PFSK-1 (cell line): Measurements from ENCODE around the gene NRROS.

ENCODE experiments used
- FOXP2 ChIP-seq: optimal IDR thresholded peaks from 2 replicates; pipeline ENCODE3; 2011; ENCODE audit warnings: borderline replicate concordance, control low read depth, inconsistent platforms; ENCODE audit not compliant: insufficient read depth; ENCODE audit errors: extremely low read length, extremely low read depth
- POLR2AphosphoS5 ChIP-seq: IDR thresholded peaks from 2 replicates; pipeline ENCODE4 v1.6.1; 2012; ENCODE audit warnings: low read depth, mild to moderate bottlenecking, control low read depth, low read length, moderate library complexity
- SIN3A ChIP-seq: IDR thresholded peaks from 2 replicates; pipeline ENCODE4 v1.6.1; 2012; ENCODE audit warnings: mild to moderate bottlenecking, low read length, moderate library complexity, borderline replicate concordance; ENCODE audit not compliant: insufficient read depth
- TAF1 ChIP-seq: IDR thresholded peaks from 2 replicates; pipeline ENCODE4 v1.6.1; 2012; ENCODE audit warnings: low read length, control low read depth, borderline replicate concordance; ENCODE audit not compliant: insufficient read depth
- TF ChIP-seq, protein P1 (sequence below), 2 experiments: IDR thresholded peaks; 2 replicates each; pipeline versions ENCODE4 v1.6.1 to v1.8.0; 2011 to 2012; ENCODE audit warnings: low read depth in 2 of 2, low read length in 2 of 2, control low read depth in 1 of 2, inconsistent platforms in 1 of 2, mild to moderate bottlenecking in 1 of 2, moderate library complexity in 1 of 2; ENCODE audit not compliant: insufficient read depth in 1 of 2

Gene NRROS

DNA sequence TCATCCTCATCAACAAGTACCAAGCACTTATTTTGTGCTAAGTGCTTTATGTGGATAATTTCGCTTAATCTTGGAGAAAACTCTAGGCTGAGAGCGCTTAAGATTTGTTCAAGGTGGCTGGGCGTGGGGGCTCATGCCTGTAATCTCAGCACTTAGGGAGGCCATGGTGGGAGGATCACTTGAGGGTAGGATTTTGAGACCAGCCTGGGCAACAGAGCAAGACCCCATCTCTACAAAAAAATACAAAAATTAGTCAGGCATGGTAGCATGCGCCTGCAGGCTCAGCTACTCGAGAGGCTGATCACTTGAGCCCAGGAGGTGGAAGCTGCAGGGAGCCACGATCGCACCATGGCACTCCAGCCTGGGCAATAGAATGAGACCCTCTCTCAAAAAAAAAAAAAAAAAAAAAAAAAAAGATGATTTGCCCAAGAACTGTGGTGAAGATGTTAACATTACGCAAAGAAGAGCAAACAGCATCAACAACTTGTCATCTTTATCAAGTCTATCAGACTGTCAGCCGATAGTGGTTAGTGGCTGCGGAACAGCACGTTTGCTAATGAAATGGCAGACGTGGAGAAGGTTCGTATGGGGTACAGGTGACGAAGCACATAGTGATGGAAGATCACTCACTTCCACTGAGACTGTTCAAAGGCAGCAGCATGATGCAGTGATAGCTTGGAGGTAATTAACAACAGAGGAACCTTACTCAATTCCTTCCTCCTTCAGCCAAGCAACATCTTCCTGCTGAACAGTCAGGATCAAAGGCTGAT is 27.7 kb downstream of the NRROS start:
- TF ChIP-seq, protein P1, sequence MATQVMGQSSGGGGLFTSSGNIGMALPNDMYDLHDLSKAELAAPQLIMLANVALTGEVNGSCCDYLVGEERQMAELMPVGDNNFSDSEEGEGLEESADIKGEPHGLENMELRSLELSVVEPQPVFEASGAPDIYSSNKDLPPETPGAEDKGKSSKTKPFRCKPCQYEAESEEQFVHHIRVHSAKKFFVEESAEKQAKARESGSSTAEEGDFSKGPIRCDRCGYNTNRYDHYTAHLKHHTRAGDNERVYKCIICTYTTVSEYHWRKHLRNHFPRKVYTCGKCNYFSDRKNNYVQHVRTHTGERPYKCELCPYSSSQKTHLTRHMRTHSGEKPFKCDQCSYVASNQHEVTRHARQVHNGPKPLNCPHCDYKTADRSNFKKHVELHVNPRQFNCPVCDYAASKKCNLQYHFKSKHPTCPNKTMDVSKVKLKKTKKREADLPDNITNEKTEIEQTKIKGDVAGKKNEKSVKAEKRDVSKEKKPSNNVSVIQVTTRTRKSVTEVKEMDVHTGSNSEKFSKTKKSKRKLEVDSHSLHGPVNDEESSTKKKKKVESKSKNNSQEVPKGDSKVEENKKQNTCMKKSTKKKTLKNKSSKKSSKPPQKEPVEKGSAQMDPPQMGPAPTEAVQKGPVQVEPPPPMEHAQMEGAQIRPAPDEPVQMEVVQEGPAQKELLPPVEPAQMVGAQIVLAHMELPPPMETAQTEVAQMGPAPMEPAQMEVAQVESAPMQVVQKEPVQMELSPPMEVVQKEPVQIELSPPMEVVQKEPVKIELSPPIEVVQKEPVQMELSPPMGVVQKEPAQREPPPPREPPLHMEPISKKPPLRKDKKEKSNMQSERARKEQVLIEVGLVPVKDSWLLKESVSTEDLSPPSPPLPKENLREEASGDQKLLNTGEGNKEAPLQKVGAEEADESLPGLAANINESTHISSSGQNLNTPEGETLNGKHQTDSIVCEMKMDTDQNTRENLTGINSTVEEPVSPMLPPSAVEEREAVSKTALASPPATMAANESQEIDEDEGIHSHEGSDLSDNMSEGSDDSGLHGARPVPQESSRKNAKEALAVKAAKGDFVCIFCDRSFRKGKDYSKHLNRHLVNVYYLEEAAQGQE (IDR thresholded peaks at IDR 0.05; ENCODE audit: insufficient read depth in 1 of 2, low read depth in 2 of 2, low read length in 2 of 2) = no peak
- TF ChIP-seq FOXP2 (no peak), TAF1 (no peak), POLR2AphosphoS5 (no peak), SIN3A (no peak)

DNA sequence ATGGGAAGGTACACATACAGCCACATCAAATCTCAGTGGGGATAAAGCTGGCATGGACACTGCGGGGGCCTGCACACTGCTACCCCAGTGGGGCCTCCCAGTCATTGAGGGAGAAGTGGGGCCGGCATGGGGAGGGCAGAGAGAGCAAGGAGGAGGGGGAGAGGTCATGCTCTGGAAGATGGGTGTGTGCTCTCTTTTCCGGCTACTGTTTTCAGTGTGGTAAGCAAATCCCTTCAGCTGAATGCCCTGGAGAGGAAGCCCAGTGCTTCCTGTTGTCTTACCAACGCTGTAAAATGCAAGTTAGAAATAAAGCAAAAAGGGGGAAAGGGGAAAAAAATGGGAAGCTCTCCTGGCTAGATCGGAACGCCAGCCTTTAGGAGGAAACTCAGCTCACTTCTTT is 30.8 kb downstream of the NRROS start:
- TF ChIP-seq FOXP2 (no peak), SIN3A (no peak), TAF1 (no peak), POLR2AphosphoS5 (no peak)
- TF ChIP-seq, protein P1 (IDR thresholded peaks at IDR 0.05; ENCODE audit: insufficient read depth in 1 of 2, low read depth in 2 of 2, low read length in 2 of 2) = no peak

DNA sequence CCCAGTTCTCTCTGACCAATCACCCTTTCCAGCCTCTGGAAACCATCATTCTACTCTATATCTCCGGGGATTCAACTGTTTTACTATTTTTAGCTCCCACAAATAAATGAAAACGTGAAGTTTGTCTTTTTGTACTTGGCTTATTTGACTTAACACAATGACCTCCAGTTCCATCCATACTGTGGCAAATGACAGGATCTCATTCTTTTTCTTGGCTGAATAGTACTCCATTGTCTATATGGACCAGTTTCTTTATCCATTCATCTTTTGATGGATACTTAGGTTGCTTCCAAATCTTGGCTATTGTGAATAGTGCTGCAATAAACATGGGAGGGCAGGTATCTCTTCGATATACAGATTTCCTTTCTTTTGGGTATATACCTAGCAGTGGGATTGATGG is 34.1 kb downstream of the NRROS start:
- no peak for TF ChIP-seq FOXP2
- TF ChIP-seq, protein P1 (IDR thresholded peaks at IDR 0.05; ENCODE audit: insufficient read depth in 1 of 2, low read depth in 2 of 2, low read length in 2 of 2) = no peak
- no peak for TF ChIP-seq TAF1
- TF ChIP-seq POLR2AphosphoS5 = no peak
- no peak for TF ChIP-seq SIN3A

DNA sequence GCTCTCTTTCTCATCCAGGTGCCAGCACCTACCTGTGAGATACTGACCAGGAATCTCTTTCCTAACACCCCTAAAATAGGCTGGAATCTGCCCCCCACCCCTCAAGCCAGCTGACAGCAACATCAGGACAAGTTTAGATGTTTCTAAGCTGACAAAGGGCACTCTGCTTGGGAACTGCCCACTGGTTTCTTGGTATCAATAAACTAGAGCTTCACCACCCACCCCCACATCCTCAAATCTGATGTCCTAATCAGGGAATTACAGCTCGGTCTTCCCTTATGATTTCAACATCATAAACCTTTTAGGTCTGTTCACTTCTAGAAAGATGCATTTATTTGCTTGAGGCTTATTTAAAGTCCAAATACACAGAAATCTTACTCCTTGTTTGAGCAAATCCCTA is 37.9 kb downstream of the NRROS start:
- TF ChIP-seq TAF1 (no peak), FOXP2 (no peak), POLR2AphosphoS5 (no peak), SIN3A (no peak)
- TF ChIP-seq, protein P1 (IDR thresholded peaks at IDR 0.05; ENCODE audit: insufficient read depth in 1 of 2, low read depth in 2 of 2, low read length in 2 of 2) = no peak
